Activated T-helper 17 cell treated with anti-CD3 and anti-CD28 coated beads, Interleukin-2, amount 50 U/mL, for 72 hours (primary cell): ENCODE measurements around the gene CAMP. TPM values are rescaled to one million over a fixed set of nuclear protein-coding genes. Genes with fewer than 3 reads are reported as not detected.
"Not testable (repeated sequence)": the region's sequence is repeated elsewhere in the genome, so short reads cannot be mapped to it uniquely, and the experiment has no call there.

Experiments
- ATAC-seq: fragments of 150-1000 bp; cut with Tn5 transposase; replicated peaks from 2 replicates; pipeline ENCODE4 v1.10.0; 2021; ENCODE audit warnings: mild to moderate bottlenecking, moderate library complexity
- H3K27ac Mint-ChIP-seq: one replicate; pipeline ENCODE4 v1.8.0; 2022; ENCODE audit warnings: mixed read lengths
- H3K27me3 Mint-ChIP-seq: one replicate; pipeline ENCODE4 v1.8.0; 2022; ENCODE audit warnings: mixed read lengths
- H3K36me3 Mint-ChIP-seq: one replicate; pipeline ENCODE4 v1.8.0; 2022; ENCODE audit warnings: low read depth, mild to moderate bottlenecking, mixed read lengths
- H3K4me1 Mint-ChIP-seq: one replicate; pipeline ENCODE4 v1.8.0; 2022; ENCODE audit warnings: mixed read lengths
- H3K4me3 Mint-ChIP-seq: one replicate; pipeline ENCODE4 v1.8.0; 2022; ENCODE audit warnings: mild to moderate bottlenecking, mixed read lengths
- H3K9me3 Mint-ChIP-seq: one replicate; pipeline ENCODE4 v1.8.0; 2022; ENCODE audit warnings: mixed read lengths
- total RNA-seq, 2 donors: library from RNA; stranded (reverse); gene quantifications; one replicate each; pipeline ENCODE4 v1.2.3, GENCODE V29; 2022

CAMP gene
- total RNA-seq, 2 donors from 2014 or later = not detected

DNA sequence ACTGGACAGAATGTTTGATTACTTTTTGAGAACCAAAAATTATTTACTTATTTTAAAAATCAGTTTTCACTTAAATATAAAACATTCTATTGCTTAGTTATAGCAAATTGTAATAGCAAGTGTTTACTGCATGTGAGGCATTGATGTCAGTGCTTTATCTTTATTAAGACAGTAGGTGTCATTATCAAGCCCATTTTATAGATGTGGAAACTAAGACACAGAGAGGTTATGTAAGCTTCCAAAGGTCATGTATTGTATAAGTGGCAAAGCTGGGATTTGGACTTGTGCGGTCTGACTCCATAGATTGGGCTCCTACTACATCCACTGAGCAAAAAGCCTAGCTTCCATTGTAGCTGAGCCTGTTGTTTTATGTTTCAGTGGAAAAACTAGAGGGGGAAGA, 35.2 kb downstream of the CAMP start:
- Mint-ChIP-seq H3K36me3 (peaks cover 93% of the 10 kb centered on the region), H3K27ac (peak overlapping the region; percentile 69), H3K9me3 (no peaks in the 10 kb centered on the region), H3K27me3 (no peaks in the 10 kb centered on the region), H3K4me3 (no peak overlapping the region), H3K4me1 (peaks cover 5% of the 10 kb centered on the region)
- ATAC-seq = no peak

DNA sequence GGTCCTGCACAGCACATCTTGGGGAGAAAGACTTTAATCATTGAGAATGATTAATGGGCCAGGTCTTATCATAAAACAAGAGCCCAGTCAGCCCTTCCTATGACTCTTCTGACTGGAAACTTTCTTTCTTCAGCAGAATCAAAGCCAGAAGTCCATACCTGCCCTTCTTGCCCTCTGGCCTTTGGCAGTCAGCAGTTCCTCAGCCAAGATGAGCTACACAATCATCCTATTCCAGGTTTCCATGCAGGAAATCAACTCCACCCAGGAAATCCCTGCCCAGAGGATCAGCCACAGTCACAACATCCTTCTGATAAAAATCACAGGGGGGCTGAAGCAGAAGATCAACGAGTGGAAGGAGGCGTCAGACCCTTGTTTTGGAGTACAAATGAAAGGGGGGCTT, 44.5 kb downstream of the CAMP start:
- Mint-ChIP-seq H3K27me3 (no peaks in the 10 kb centered on the region), H3K27ac (peak overlapping the region; percentile 86), H3K4me3 (peak overlapping the region; percentile 66), H3K9me3 (no peaks in the 10 kb centered on the region), H3K36me3 (peaks cover 65% of the 10 kb centered on the region), H3K4me1 (peaks cover 32% of the 10 kb centered on the region)
- no peak for ATAC-seq

DNA sequence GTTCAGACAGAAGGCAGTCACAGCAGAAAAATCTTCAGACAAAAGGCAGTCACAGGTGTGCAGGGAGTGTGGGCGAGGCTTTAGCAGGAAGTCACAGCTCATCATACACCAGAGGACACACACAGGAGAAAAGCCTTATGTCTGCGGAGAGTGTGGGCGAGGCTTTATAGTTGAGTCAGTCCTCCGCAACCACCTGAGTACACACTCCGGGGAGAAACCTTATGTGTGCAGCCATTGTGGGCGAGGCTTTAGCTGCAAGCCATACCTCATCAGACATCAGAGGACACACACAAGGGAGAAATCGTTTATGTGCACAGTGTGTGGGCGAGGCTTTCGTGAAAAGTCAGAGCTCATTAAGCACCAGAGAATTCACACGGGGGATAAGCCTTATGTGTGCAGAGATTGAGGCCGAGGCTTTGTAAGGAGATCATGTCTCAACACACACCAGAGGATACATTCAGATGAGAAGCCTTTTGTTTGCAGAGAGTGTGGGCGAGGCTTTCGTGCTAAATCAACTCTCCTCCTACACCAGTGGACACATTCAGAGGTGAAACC, 45.2 kb downstream of the CAMP start:
- no peaks in the 10 kb centered on the region for H3K9me3 Mint-ChIP-seq
- ATAC-seq = peak; percentile 86
- H3K4me3 Mint-ChIP-seq = peak overlapping the region; percentile 66
- peaks cover 59% of the 10 kb centered on the region for H3K36me3 Mint-ChIP-seq
- no peaks in the 10 kb centered on the region for H3K27me3 Mint-ChIP-seq
- peaks cover 32% of the 10 kb centered on the region for H3K4me1 Mint-ChIP-seq
- H3K27ac Mint-ChIP-seq = peak overlapping the region; percentile 86

DNA sequence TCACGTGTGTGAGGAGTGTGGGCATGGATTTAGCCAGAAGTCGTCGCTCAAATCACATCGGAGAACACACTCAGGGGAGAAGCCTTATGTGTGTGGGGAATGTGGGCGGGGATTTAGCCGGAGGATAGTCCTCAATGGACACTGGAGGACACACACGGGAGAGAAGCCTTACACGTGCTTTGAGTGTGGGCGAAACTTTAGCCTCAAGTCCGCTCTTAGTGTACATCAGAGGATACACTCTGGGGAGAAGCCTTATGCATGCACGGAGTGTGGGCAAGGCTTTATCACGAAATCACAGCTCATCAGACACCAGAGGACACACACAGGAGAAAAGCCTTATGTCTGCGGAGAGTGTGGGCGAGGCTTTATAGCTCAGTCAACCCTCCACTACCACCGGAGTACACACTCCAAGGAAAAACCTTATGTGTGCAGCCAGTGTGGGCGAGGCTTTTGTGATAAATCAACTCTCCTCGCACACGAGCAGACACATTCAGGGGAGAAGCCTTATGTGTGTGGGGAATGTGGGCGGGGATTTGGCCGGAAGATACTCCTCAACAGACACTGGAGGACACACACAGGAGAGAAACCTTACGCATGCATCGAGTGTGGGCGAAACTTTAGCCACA, 45.8 kb downstream of the CAMP start:
- Mint-ChIP-seq H3K4me1 (peaks cover 32% of the 10 kb centered on the region), H3K27ac (peak overlapping the region; percentile 86), H3K9me3 (no peaks in the 10 kb centered on the region), H3K4me3 (peak overlapping the region; percentile 66), H3K36me3 (peaks cover 53% of the 10 kb centered on the region), H3K27me3 (no peaks in the 10 kb centered on the region)
- peak; percentile 61 for ATAC-seq

DNA sequence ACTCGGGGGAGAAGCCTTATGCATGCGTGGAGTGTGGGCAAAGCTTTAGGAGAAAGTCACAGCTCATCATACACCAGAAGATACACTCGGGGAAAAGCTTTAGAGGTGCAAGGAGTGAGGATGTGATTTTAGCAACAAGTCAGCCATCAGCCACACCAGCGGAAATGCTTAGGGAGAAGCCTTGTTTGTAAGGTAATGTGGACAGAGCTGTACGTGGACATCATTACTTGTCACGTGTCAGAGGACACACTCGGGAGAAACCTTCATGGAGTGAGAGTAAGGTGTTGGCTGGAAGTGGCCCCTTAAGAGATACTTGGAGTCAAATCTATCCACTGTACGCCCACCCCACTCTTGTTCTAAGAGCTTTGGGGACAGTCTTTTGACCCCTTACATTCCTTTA, 46.3 kb downstream of the CAMP start:
- H3K9me3 Mint-ChIP-seq = no peaks in the 10 kb centered on the region
- peak overlapping the region; percentile 66 for H3K4me3 Mint-ChIP-seq
- H3K4me1 Mint-ChIP-seq = peaks cover 32% of the 10 kb centered on the region
- no peaks in the 10 kb centered on the region for H3K27me3 Mint-ChIP-seq
- peak overlapping the region; percentile 86 for H3K27ac Mint-ChIP-seq
- H3K36me3 Mint-ChIP-seq = peaks cover 50% of the 10 kb centered on the region
- ATAC-seq = no peak

DNA sequence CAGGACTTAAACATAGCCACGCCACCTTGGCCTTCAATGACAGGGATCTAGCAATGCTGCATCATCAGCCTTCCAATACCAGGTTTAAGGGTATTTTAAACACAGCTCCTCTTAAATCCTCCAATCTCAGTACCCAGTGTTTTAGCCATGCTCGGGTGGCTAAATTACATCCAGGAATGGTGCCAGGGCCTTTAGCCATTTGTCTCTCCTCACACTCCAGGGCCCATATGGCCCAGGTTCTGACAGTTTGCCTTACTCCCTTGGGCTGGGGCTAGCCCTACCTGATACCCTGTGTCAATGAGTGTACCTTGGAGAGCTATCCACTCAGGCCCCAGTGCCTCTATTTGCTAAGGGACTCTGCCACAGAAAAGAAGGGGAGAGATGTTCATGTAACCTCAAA, 47.0 kb downstream of the CAMP start:
- ATAC-seq = no peak
- peaks cover 49% of the 10 kb centered on the region for H3K36me3 Mint-ChIP-seq
- H3K4me3 Mint-ChIP-seq = peak overlapping the region; percentile 66
- H3K4me1 Mint-ChIP-seq = peaks cover 32% of the 10 kb centered on the region
- peak overlapping the region; percentile 86 for H3K27ac Mint-ChIP-seq
- H3K27me3 Mint-ChIP-seq = no peaks in the 10 kb centered on the region
- H3K9me3 Mint-ChIP-seq = no peaks in the 10 kb centered on the region

DNA sequence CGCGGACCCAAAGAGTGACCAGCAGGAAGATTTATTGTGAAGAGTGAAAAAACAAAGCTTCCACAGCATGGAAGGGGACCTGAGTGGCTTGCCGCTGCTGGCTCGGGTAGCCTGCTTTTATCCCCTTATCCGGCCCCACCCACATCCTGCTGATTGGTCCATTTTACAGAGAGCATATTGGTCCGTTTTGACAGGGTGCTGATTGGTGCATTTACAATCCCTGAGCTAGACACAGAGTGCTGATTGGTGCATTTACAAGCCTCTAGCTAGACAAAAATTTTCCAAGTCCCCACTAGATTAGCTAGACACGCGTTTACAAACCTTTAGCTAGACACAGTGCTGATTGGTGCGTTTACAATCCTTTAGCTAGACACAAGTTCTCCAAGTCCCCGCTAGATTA, 47.9 kb downstream of the CAMP start:
- Mint-ChIP-seq H3K4me1 (peaks cover 32% of the 10 kb centered on the region), H3K36me3 (peaks cover 40% of the 10 kb centered on the region)
- not testable (repeated sequence) for H3K27ac Mint-ChIP-seq, ATAC-seq, H3K9me3 Mint-ChIP-seq, H3K4me3 Mint-ChIP-seq, H3K27me3 Mint-ChIP-seq

DNA sequence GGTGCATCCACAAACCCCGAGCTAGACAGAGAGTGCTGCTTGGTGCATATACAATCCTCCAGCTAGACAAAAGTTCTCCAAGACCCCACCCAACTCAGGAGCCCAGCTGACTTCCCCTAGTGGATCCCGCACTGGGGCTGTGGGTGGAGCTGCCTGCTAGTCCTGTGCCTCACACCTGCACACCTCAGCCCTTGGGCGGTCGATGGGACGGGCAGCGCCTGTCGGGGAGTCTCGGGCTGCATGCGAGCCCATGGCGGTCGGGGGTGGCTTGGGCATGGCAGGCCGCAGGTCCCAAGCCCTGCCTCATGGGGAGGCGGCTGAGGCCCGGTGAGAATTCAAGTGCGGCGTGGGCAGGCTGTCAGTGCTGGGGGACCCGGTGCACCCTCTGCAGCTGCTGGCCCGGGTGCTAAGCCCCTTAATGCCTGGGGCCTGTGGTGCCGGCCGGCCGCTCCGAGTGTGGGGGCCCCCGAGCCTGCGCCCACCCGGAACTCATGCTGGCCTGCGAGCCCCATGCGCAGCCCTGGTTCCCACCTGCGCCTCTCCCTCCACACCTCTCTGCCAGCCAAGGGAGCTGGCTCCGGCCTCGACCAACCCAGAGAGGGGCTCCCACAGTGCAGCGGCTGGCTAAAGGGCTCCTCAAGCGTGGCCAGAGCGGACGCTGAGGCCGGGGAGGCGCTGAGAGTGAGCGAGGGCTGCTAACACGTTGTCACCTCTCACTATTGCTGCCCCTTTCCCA, 48.6 kb downstream of the CAMP start:
- H3K4me1 Mint-ChIP-seq = peaks cover 29% of the 10 kb centered on the region
- no peaks in the 10 kb centered on the region for H3K9me3 Mint-ChIP-seq
- ATAC-seq = no peak
- H3K27ac Mint-ChIP-seq = no peak overlapping the region
- no peaks in the 10 kb centered on the region for H3K27me3 Mint-ChIP-seq
- H3K36me3 Mint-ChIP-seq = peaks cover 33% of the 10 kb centered on the region
- no peak overlapping the region for H3K4me3 Mint-ChIP-seq

DNA sequence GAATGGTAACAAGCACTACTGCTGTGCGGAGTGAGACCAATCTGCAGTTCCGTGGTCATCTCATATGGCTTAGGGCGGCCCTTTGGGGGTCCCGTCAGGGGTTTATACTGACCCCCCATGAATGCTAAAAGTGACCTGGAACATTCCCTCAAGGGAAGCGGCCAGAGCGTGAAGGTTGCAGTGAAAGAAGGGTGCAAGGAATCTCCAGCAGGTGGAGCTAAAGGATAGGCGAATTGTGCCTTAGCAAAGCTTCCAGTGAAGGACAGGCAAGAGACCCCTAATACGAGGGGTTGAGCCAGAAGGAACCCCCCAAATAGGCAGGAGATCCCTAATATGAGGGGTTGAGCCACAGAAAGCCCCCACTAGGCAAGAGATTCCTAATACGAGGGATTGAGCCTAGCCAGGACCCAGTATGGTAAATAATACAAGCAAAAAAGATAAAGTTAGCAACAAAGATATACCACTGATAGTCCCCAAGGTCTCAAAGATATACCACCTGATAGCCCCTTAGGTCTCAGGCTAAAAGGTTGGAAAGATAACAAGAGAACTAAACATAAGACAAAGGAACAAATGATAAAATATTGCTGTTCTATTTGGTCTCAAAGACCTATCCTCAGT, 50.4 kb downstream of the CAMP start:
- Mint-ChIP-seq H3K27ac (no peak overlapping the region), H3K4me3 (no peak overlapping the region), H3K27me3 (no peaks in the 10 kb centered on the region), H3K9me3 (no peaks in the 10 kb centered on the region), H3K36me3 (peaks cover 21% of the 10 kb centered on the region), H3K4me1 (peaks cover 16% of the 10 kb centered on the region)
- ATAC-seq = no peak

DNA sequence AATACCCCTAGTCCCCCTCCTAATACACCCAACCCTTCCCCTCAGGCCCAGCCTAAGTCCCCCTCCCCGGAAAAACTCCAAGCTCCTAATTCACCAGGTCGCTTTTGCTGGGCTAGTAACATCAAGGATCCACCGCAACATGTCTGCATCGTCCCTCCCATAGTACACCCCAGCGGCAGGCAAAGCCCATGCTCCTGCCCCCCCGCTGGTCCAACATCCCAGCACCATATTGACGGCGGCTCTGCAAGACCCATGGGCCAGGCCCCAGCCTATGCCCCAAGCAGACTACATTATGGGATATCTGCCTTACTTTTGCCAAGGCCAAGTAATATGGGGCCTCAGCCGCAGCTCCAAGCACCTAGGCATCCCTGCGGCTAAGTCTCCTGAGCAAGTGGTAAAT, 51.2 kb downstream of the CAMP start:
- H3K36me3 Mint-ChIP-seq = peaks cover 18% of the 10 kb centered on the region
- ATAC-seq = no peak
- no peak overlapping the region for H3K4me3 Mint-ChIP-seq
- no peak overlapping the region for H3K27ac Mint-ChIP-seq
- peaks cover 10% of the 10 kb centered on the region for H3K4me1 Mint-ChIP-seq
- H3K27me3 Mint-ChIP-seq = no peaks in the 10 kb centered on the region
- no peaks in the 10 kb centered on the region for H3K9me3 Mint-ChIP-seq

Other genes with a start within 250 kb of the CAMP start
- gene MAP4, start 207.1 kb upstream of the CAMP start, total RNA-seq = 100 to 1,000 TPM in 1 of 2 donors, 10 to 100 TPM in 1; 97.5 to 130 TPM
- gene CDC25A, start 35.1 kb upstream of the CAMP start, total RNA-seq = 10 to 100 TPM; 18.8 to 42.7 TPM
- 10 to 100 TPM; 36.8 to 58.4 TPM for gene ZNF589, start 17.6 kb downstream of the CAMP start, total RNA-seq
- 10 to 100 TPM; 26.0 to 30.9 TPM for gene NME6, start 77.9 kb downstream of the CAMP start, total RNA-seq
- not detected for gene SPINK8, start 110.2 kb downstream of the CAMP start, total RNA-seq
- gene FBXW12, start 148.7 kb downstream of the CAMP start, total RNA-seq = not detected
- gene PLXNB1, start 206.6 kb downstream of the CAMP start, total RNA-seq = 1 to 10 TPM; 3.5 to 3.8 TPM
- gene CCDC51, start 216.6 kb downstream of the CAMP start, total RNA-seq = 10 to 100 TPM; 15.5 to 28.4 TPM
- 100 to 1,000 TPM; 181 to 328 TPM for gene TMA7, start 216.8 kb downstream of the CAMP start, total RNA-seq
- gene ATRIP, start 223.2 kb downstream of the CAMP start, total RNA-seq = 10 to 100 TPM; 10.5 to 14.9 TPM